Measurements from ENCODE around the gene BCL11B.

GRCh38 chr14:99313234-99313633 is 41.2 kb upstream of the BCL11B start:
- TF ChIP-seq POLR2AphosphoS5 (IDR thresholded peaks at IDR 0.05): no peak
- TF ChIP-seq EP300 (IDR thresholded peaks at IDR 0.05): no peak
- no peak for TF ChIP-seq CTCF (IDR thresholded peaks at IDR 0.05)

Measured in gastroesophageal sphincter (tissue), 3 donors.